ENCODE measurements around the gene METTL24. TPM values are rescaled to one million over a fixed set of nuclear protein-coding genes. Genes with fewer than 3 reads are reported as not detected.

The METTL24 gene
- total RNA-seq: 1 to 10 TPM in 4 of 8 experiments, under 1 TPM in 1, not detected in 3; 0.49 to 5.6 (median 2.5) TPM

- peaks cover 58 to 64% of the 10 kb centered on the region in 2 donors for H3K4me1 ChIP-seq (replicated peaks in 1 of 2)
- peak; percentile 66 to 87 (median 82) for ATAC-seq (replicated peaks in 6 of 8)
- H3K4me3 ChIP-seq: peak within 1 kb of the TSS; percentile 27 to 45 (median 28)
- peak within 1 kb of the TSS; percentile 10 to 49 for H3K27ac ChIP-seq
- WGBS, 10 experiments: 0 to 23% (median 1%) methylated on average over 2 to 18 of the region's 107 CpGs; no CpG with 5 or more reads in 6 of the 10 experiments
- in situ Hi-C loops (cut with MboI; ENCODE audit: low pct_unique_long_range_greater_than_20kb in 2 of 9, low sequenced_read_pairs in 9 of 9, unreplicated experiment in 9 of 9): no loop called here
These were observed at the start of gene METTL24 for GRCh38 chr6:110357664-110358552. Gene METTL24 (minus strand): TSS chr6:110358349. CDS start chr6:110358272, 77 bp downstream.

GRCh38 chr6:110404607-110405006, 46.5 kb upstream of the METTL24 start:
- WGBS, 10 experiments: 0 to 100% (median 66%) methylated on average over 1 to 8 of the region's 8 CpGs
- Histone ChIP-seq H3K4me1 (replicated peaks in 1 of 2) (peaks cover 0 to 3% of the 10 kb centered on the region in 2 donors), H3K4me3 (no peak overlapping the region), H3K27ac (no peak overlapping the region)
- in situ Hi-C loops (cut with MboI; ENCODE audit: low pct_unique_long_range_greater_than_20kb in 2 of 9, low sequenced_read_pairs in 9 of 9, unreplicated experiment in 9 of 9): no loop called here
- no peak for ATAC-seq (replicated peaks in 6 of 8)

GRCh38 chr6:110401585-110402176, 43.5 kb upstream of the METTL24 start:
- in situ Hi-C loops (cut with MboI; ENCODE audit: low pct_unique_long_range_greater_than_20kb in 2 of 9, low sequenced_read_pairs in 9 of 9, unreplicated experiment in 9 of 9): no loop called here
- no peak overlapping the region for H3K27ac ChIP-seq
- WGBS, 10 experiments: 46 to 100% (median 82%) methylated on average over 1 to 4 of the region's 4 CpGs; no CpG with 5 or more reads in 1 of the 10 experiments
- no peak overlapping the region for H3K4me3 ChIP-seq
- peaks cover 0 to 3% of the 10 kb centered on the region in 2 donors for H3K4me1 ChIP-seq (replicated peaks in 1 of 2)
- ATAC-seq (replicated peaks in 6 of 8): no peak

- Histone ChIP-seq H3K27ac (no peak overlapping the region), H3K4me1 (replicated peaks in 1 of 2) (peaks cover 0 to 3% of the 10 kb centered on the region in 2 donors), H3K4me3 (no peak overlapping the region)
- no peak for ATAC-seq (replicated peaks in 6 of 8)
- in situ Hi-C loops (cut with MboI; ENCODE audit: low pct_unique_long_range_greater_than_20kb in 2 of 9, low sequenced_read_pairs in 9 of 9, unreplicated experiment in 9 of 9): no loop called here
- 40 to 100% (median 67%) methylated on average over 1 of the region's 18 CpGs; no CpG with 5 or more reads in 7 of the 10 experiments for WGBS, 10 experiments
These were observed 42.1 kb upstream of the METTL24 start for GRCh38 chr6:110400208-110400607.

- peak in 2 of 8 experiments; percentile 64 to 75 for ATAC-seq (replicated peaks in 6 of 8)
- in situ Hi-C loops (cut with MboI; ENCODE audit: low pct_unique_long_range_greater_than_20kb in 2 of 9, low sequenced_read_pairs in 9 of 9, unreplicated experiment in 9 of 9): loop anchor here in 8 of 9 experiments (25.0 kb wide), 3 partner anchors 337 to 687 kb away; no protein-coding TSS in a partner anchor
- Histone ChIP-seq H3K4me1 (replicated peaks in 1 of 2) (peaks cover 0 to 3% of the 10 kb centered on the region in 2 donors), H3K27ac (no peak overlapping the region), H3K4me3 (no peak overlapping the region)
- WGBS, 10 experiments: 27 to 100% (median 80%) methylated on average over 1 to 13 of the region's 43 CpGs; no CpG with 5 or more reads in 3 of the 10 experiments
These were observed 41.3 kb upstream of the METTL24 start for GRCh38 chr6:110399219-110400071.

GRCh38 chr6:110398778-110399177, 40.6 kb upstream of the METTL24 start:
- Histone ChIP-seq H3K4me3 (no peak overlapping the region), H3K4me1 (replicated peaks in 1 of 2) (peaks cover 0 to 3% of the 10 kb centered on the region in 2 donors), H3K27ac (no peak overlapping the region)
- in situ Hi-C loops (cut with MboI; ENCODE audit: low pct_unique_long_range_greater_than_20kb in 2 of 9, low sequenced_read_pairs in 9 of 9, unreplicated experiment in 9 of 9): loop anchor here in 8 of 9 experiments (25.0 kb wide), 3 partner anchors 336 to 686 kb away; no protein-coding TSS in a partner anchor
- 50 to 100% (median 67%) methylated on average over 1 to 4 of the region's 4 CpGs; no CpG with 5 or more reads in 5 of the 10 experiments for WGBS, 10 experiments
- ATAC-seq (replicated peaks in 6 of 8): peak in 3 of 8 experiments; percentile 23 to 41 (median 36)

- WGBS, 10 experiments: 21 to 100% (median 60%) methylated on average over 1 to 4 of the region's 4 CpGs; no CpG with 5 or more reads in 3 of the 10 experiments
- peaks cover 0 to 6% of the 10 kb centered on the region in 2 donors for H3K4me1 ChIP-seq (replicated peaks in 1 of 2)
- H3K27ac ChIP-seq: no peak overlapping the region
- H3K4me3 ChIP-seq: no peak overlapping the region
- no peak for ATAC-seq (replicated peaks in 6 of 8)
- in situ Hi-C loops (cut with MboI; ENCODE audit: low pct_unique_long_range_greater_than_20kb in 2 of 9, low sequenced_read_pairs in 9 of 9, unreplicated experiment in 9 of 9): loop anchor here in 8 of 9 experiments (25.0 kb wide), 3 partner anchors 333 to 683 kb away; no protein-coding TSS in a partner anchor
These were observed 37.1 kb upstream of the METTL24 start for GRCh38 chr6:110395221-110395620.

- Histone ChIP-seq H3K4me1 (replicated peaks in 1 of 2) (peaks cover 0 to 6% of the 10 kb centered on the region in 2 donors), H3K4me3 (no peak overlapping the region), H3K27ac (no peak overlapping the region)
- ATAC-seq (replicated peaks in 6 of 8): no peak
- 60 to 100% (median 100%) methylated on average over 1 to 4 of the region's 4 CpGs; no CpG with 5 or more reads in 4 of the 10 experiments for WGBS, 10 experiments
- in situ Hi-C loops (cut with MboI; ENCODE audit: low pct_unique_long_range_greater_than_20kb in 2 of 9, low sequenced_read_pairs in 9 of 9, unreplicated experiment in 9 of 9): loop anchor here in 8 of 9 experiments (25.0 kb wide), 3 partner anchors 332 to 682 kb away; no protein-coding TSS in a partner anchor
These were observed 36.3 kb upstream of the METTL24 start for GRCh38 chr6:110394409-110394808.

- no peak for ATAC-seq (replicated peaks in 6 of 8)
- in situ Hi-C loops (cut with MboI; ENCODE audit: low pct_unique_long_range_greater_than_20kb in 2 of 9, low sequenced_read_pairs in 9 of 9, unreplicated experiment in 9 of 9): loop anchor here in 8 of 9 experiments (25.0 kb wide), 3 partner anchors 330 to 680 kb away; no protein-coding TSS in a partner anchor
- Histone ChIP-seq H3K27ac (no peak overlapping the region), H3K4me1 (replicated peaks in 1 of 2) (peaks cover 4 to 11% of the 10 kb centered on the region in 2 donors), H3K4me3 (no peak overlapping the region)
- 45 to 100% (median 77%) methylated on average over 2 to 9 of the region's 9 CpGs; no CpG with 5 or more reads in 6 of the 10 experiments for WGBS, 10 experiments
These were observed 34.6 kb upstream of the METTL24 start for GRCh38 chr6:110392727-110393126.

GRCh38 chr6:110390404-110390803, 32.3 kb upstream of the METTL24 start:
- no peak for ATAC-seq (replicated peaks in 6 of 8)
- Histone ChIP-seq H3K4me3 (no peak overlapping the region), H3K4me1 (replicated peaks in 1 of 2) (peaks cover 7 to 13% of the 10 kb centered on the region in 2 donors), H3K27ac (no peak overlapping the region)
- WGBS, 10 experiments: 0 to 63% (median 24%) methylated on average over 1 to 2 of the region's 2 CpGs
- in situ Hi-C loops (cut with MboI; ENCODE audit: low pct_unique_long_range_greater_than_20kb in 2 of 9, low sequenced_read_pairs in 9 of 9, unreplicated experiment in 9 of 9): loop anchor here in 8 of 9 experiments (25.0 kb wide), 3 partner anchors 328 to 678 kb away; no protein-coding TSS in a partner anchor

GRCh38 chr6:110389689-110390382, 31.7 kb upstream of the METTL24 start:
- ATAC-seq (replicated peaks in 6 of 8): no peak
- Histone ChIP-seq H3K4me1 (replicated peaks in 1 of 2) (peaks cover 7 to 13% of the 10 kb centered on the region in 2 donors), H3K4me3 (no peak overlapping the region), H3K27ac (no peak overlapping the region)
- WGBS, 10 experiments: 39 to 100% (median 84%) methylated on average over 1 to 3 of the region's 4 CpGs; no CpG with 5 or more reads in 4 of the 10 experiments
- in situ Hi-C loops (cut with MboI; ENCODE audit: low pct_unique_long_range_greater_than_20kb in 2 of 9, low sequenced_read_pairs in 9 of 9, unreplicated experiment in 9 of 9): loop anchor here (10.0 to 25.0 kb wide), 4 partner anchors 328 to 685 kb away; no protein-coding TSS in a partner anchor
